GM12865 (cell line): Measurements from ENCODE around the gene GLTP.
"Not testable (repeated sequence)": the region's sequence is repeated elsewhere in the genome, so short reads cannot be mapped to it uniquely, and the experiment has no call there.

ENCODE experiments used
- DNase-seq: peaks from one replicate; pipeline ENCODE4 v3.0.0; 2010; ENCODE audit warnings: low read depth
- H3K4me3 ChIP-seq: 2 replicates; pipeline ENCODE4 v1.5.1; 2011; ENCODE audit warnings: mild to moderate bottlenecking, low read depth, low read length, control low read depth
- TF ChIP-seq, protein P1 (sequence below): IDR thresholded peaks from 2 replicates; pipeline ENCODE4 v1.5.1; 2011; ENCODE audit warnings: low read length, control low read depth, low read depth, inconsistent platforms; ENCODE audit not compliant: insufficient read depth; ENCODE audit errors: missing control alignments

The GLTP gene, protein sequence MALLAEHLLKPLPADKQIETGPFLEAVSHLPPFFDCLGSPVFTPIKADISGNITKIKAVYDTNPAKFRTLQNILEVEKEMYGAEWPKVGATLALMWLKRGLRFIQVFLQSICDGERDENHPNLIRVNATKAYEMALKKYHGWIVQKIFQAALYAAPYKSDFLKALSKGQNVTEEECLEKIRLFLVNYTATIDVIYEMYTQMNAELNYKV

DNA sequence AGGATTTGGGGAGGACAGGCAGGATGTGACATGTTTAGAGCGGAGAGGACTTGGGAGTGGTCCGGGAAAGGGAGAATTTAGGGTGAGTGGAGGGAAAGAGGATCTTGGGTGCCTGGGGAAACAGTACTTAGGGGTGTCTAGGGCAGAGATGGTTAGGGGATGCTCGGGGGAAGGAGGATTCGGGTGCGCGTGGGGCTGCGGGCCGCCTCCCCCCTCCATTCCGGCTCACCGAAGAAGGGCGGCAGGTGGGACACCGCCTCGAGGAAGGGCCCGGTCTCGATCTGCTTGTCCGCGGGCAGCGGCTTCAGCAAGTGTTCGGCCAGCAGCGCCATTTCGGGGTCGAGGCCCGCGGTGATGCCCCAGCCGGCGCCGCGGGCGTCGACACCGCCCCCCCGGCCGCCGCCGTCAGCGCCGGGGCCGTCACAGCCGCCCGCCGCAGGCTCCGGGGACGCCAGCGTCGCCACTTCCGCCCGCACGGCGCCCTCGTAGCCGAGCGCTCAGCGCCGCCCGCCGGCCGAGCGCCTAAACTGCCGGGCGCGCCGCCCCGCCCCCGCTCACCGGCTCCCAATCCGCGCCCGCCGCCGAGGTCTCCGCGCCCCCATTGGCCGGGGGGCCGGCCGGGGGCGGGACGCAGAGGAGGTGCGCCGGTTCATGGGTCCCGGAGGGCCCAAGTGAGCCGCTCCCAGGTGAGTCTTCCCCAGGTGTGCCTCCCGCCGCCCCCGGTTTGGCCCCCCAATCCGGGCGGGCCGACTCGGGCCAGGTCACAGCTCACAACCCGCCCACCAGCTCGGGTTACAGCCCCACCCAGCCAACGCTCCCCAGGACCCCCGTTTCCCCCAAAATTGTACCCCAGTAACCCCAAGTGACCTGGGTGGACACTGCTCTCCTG, at the start of gene GLTP:
TSS of gene GLTP (minus strand) at position 499 of the 889 bp plus-strand sequence. CDS start at position 332, 167 bp downstream.
- H3K4me3 ChIP-seq: peak within 1 kb of the TSS; percentile 73
- TF ChIP-seq, protein P1, sequence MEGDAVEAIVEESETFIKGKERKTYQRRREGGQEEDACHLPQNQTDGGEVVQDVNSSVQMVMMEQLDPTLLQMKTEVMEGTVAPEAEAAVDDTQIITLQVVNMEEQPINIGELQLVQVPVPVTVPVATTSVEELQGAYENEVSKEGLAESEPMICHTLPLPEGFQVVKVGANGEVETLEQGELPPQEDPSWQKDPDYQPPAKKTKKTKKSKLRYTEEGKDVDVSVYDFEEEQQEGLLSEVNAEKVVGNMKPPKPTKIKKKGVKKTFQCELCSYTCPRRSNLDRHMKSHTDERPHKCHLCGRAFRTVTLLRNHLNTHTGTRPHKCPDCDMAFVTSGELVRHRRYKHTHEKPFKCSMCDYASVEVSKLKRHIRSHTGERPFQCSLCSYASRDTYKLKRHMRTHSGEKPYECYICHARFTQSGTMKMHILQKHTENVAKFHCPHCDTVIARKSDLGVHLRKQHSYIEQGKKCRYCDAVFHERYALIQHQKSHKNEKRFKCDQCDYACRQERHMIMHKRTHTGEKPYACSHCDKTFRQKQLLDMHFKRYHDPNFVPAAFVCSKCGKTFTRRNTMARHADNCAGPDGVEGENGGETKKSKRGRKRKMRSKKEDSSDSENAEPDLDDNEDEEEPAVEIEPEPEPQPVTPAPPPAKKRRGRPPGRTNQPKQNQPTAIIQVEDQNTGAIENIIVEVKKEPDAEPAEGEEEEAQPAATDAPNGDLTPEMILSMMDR: peak; percentile 69
- DNase-seq: peak; percentile 93

DNA sequence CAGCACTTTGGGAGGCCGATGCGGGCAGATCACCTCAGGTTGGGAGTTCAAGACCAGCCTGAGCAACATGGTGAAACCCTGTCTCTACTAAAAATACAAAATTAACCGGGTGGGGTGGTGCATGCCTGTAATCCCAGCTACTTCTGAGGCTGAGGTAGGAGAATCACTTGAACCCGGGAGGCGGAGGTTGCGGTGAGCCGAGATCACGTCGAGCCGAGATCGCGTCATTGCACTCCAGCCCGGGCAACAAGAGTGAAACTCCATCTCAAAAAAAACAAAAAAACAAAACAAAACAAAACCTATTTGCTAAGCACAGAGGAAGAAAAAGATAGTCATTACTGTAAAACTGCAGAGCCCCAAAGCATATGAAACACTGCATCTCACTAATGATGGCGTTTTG, 49.0 kb upstream of the GLTP start:
- H3K4me3 ChIP-seq, DNase-seq: not testable (repeated sequence)

DNA sequence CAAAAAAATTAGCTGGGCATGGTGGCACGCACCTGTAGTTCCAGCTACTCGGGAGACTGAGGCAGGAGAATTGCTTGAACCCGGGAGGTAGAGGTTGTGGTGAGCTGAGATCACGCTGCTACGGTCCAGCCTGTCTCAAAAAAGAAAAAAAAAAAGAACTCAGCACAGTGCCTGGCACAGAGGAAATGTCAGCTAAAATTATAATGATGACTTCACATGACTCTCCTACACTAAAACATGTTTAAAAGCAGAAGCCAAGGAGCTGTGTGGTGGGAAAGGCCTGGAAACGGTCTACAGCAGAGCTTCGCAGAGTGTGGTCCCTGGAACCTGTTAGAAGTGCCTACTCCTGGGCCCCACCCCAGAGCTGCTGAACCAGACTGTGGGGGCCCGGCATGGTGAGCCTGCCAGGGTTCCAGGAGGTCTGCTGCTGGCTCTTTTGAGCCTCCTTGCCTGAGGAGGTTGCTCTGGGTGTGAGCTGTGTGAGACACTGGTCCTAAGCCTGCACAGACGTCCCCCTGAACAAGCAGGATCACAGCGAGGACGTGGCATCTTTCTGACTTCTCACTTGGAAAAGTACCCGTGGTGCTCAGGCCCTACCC, 47.8 kb upstream of the GLTP start:
- TF ChIP-seq, protein P1: no peak
- no peak overlapping the region for H3K4me3 ChIP-seq
- no peak for DNase-seq

DNA sequence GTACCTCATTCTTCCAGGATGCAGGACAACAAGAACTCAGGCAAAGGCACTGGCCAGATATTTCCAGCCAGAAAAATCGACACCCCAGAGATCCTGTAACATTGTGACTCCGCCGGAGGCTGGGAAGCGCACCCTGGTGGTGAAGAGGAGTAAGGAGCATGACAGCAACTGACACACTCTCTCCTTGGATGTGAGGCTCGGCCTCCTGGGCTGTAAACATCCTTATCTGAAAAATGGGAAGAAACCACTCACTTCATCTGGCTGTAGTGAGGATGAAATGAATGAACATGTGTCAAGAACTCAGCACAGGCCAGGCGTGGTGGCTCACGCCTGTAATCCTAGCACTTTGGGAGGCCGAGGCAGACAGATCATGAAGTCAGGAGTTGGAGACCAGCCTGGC, 47.3 kb upstream of the GLTP start:
- DNase-seq: peak; percentile 42
- no peak overlapping the region for H3K4me3 ChIP-seq
- TF ChIP-seq, protein P1: peak; percentile 61

DNA sequence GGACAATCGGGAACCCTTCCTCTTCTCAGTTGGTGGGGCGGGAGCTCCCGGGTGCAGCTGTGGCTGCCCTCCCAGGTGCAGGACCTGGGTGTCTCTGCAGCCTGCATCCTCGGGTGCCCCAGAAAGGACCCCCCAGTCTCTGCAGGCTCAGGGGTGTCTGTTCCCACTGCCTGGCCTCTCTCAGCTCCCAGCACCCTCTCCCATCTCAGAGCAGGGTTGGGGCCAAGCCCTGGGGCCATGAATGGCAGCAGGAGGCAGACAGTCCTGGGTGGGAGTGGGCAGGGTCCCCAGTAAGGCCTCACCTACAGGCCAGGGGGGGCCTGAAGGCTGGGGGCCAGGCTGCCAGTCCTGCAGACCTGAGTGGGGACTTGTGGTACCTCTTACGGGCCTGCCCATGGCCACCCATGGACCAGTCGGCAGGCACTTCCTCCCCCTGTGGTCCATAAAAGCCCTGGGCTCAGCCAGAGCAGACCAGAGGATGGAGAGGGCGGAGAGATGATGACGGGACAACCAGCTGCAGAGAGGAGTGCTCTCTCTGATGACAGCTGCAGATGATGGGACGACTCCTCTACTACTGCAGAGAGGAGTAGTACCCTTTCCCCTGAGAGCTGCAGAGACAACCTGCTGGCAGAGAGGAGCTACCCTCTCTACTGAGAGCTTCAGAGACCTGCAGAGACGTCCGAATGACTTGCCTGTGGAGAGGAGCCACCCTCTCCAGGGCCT, 46.3 kb upstream of the GLTP start:
- TF ChIP-seq, protein P1: no peak
- no peak for DNase-seq
- H3K4me3 ChIP-seq: no peak overlapping the region

DNA sequence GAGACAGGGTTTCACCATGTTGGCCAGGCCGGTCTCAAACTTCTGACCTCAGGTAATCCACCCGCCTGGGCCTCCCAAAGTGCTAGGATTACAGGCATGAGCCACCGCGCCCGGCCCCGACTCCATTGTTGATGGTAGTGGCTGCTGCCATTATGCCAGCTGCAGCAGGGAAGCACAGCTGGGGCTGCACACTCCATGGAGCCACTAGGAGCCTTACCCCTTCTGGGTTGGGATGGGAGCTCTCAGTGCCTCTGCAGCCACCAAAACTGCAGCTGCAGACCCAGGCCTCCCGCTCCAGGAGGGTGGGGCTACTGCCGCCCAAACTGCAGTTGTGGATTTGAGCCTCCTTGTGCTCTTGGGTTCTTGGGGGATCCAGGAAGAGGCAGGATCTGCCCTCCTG, 45.7 kb upstream of the GLTP start:
- TF ChIP-seq, protein P1: no peak
- H3K4me3 ChIP-seq: no peak overlapping the region
- DNase-seq: no peak
